AML-193 (cell line): ENCODE measurements around the gene DIDO1.

Experiments used
- DNase-seq, 2 experiments: peaks; one replicate each; lab custom pipeline; 2025; lab: John Stamatoyannopoulos, UW

Gene DIDO1

GRCh38 chr20:62894261-62894660 is 32.0 kb downstream of the DIDO1 start:
- no peak for DNase-seq

- DNase-seq, result no peak
Measured at GRCh38 chr20:62893700-62894099, 32.6 kb downstream of the DIDO1 start.

GRCh38 chr20:62892348-62893304 is 33.7 kb downstream of the DIDO1 start:
- no peak for DNase-seq

- DNase-seq, result no peak
Measured at GRCh38 chr20:62891111-62891510, 35.2 kb downstream of the DIDO1 start.

- no peak for DNase-seq
Measured at GRCh38 chr20:62890444-62890843, 35.9 kb downstream of the DIDO1 start.

GRCh38 chr20:62889871-62890270 is 36.4 kb downstream of the DIDO1 start:
- no peak for DNase-seq

GRCh38 chr20:62889411-62889810 is 36.9 kb downstream of the DIDO1 start:
- DNase-seq, result no peak

- DNase-seq, result no peak
Measured at GRCh38 chr20:62888910-62889309, 37.4 kb downstream of the DIDO1 start.

- no peak for DNase-seq
Measured at GRCh38 chr20:62888406-62888805, 37.9 kb downstream of the DIDO1 start.

- no peak for DNase-seq
Measured at GRCh38 chr20:62887860-62888239, 38.5 kb downstream of the DIDO1 start.

GRCh38 chr20:62887152-62887859 is 39.0 kb downstream of the DIDO1 start:
- DNase-seq, result peak; percentile 77 to 83

- no peak for DNase-seq
Measured at GRCh38 chr20:62886709-62887058, 39.6 kb downstream of the DIDO1 start.

- no peak for DNase-seq
Measured at GRCh38 chr20:62885896-62886708, 40.2 kb downstream of the DIDO1 start.

- DNase-seq, result no peak
Measured at GRCh38 chr20:62885046-62885895, 41.0 kb downstream of the DIDO1 start.

- DNase-seq, result no peak
Measured at GRCh38 chr20:62884556-62884955, 41.7 kb downstream of the DIDO1 start.

GRCh38 chr20:62882426-62882825 is 43.9 kb downstream of the DIDO1 start:
- DNase-seq, result no peak

- DNase-seq, result no peak
Measured at GRCh38 chr20:62881662-62882395, 44.5 kb downstream of the DIDO1 start.

GRCh38 chr20:62880935-62881661 is 45.2 kb downstream of the DIDO1 start:
- DNase-seq, result no peak

- no peak for DNase-seq
Measured at GRCh38 chr20:62880147-62880934, 46.0 kb downstream of the DIDO1 start.
